Stimulated activated CD4-positive, alpha-beta T cell treated with anti-CD3 and anti-CD28 coated beads, Interleukin-2, amount 100 ng/mL, for 4 hours (primary cell): ENCODE measurements around the gene ARHGEF9.
"Not testable (repeated sequence)": the region's sequence is repeated elsewhere in the genome, so short reads cannot be mapped to it uniquely, and the experiment has no call there.

Source experiments
- DNase-seq: peaks from one replicate; pipeline ENCODE4 v3.0.0-alpha.2; 2020; ENCODE audit warnings: low read depth

ARHGEF9 gene

DNA sequence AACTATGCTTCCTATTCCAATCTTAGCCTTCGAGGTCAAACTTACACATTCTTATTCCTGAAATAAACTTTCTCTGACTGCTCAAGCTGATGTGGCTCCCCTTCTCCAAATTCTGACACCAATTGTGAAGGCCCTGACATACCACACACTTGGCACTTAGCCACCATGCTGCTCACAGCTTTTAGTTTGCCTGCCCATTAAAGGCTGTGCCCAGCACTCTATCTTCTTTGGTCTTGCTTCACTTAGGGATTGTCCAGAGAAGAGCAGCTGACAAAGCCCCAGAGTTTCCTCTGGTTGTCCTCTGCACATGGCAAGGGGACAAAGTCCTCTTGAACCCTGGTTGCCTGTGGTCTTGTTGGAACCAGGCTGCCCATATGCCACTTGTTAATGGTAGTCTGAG is 126.1 kb downstream of the ARHGEF9 start:
- DNase-seq, result no peak

DNA sequence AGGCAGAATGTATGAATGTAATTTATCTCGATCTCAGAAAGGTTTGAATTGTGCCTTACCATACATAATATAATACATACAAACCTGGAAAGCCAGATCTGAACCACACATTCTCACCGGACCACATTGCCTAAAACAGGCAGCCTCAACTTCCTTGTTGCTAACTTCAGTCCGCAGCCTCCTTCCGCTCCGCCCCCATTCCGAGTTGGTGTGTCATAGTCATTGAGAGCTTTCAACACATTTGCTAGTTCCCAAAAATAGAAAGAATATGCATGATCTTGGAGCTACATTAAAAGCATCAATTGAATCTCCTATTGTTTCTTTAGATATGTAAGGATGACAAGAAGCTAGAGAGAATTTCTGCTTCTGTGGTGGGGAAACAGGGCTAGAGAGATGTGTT is 127.2 kb downstream of the ARHGEF9 start:
- DNase-seq, result no peak

DNA sequence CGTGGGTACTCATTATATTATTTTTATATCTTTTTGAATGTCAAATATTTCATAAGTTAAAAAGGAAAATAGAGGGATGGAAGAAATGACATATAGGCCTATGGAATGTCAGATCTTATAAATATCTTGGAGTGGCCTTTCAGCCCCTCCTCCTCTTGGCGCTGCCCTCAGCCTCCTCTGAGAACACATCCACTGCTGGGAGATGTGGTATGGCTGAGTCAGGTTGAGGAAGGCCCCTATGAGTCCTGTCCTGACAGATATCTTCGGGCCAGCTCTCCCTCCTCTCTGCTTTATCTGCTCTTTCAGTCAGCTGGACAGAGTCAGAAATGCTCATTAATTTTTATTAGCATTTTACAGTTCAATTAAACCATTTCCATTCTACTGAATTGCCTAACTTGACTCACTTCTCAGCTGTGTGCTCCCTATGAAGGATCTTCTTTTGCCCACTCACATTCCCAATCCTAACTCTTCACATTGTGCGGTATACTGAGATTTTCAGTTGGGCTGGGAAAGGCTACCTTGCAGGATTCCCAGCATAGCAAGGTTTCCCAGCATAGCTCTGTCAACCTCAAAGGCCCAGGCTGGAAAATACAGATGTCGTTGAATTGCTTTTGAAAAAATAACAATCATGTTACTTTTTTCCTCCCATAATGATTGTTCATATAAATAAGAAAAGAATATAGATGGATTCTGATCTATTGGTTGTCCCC is 128.0 kb downstream of the ARHGEF9 start:
- no peak for DNase-seq

DNA sequence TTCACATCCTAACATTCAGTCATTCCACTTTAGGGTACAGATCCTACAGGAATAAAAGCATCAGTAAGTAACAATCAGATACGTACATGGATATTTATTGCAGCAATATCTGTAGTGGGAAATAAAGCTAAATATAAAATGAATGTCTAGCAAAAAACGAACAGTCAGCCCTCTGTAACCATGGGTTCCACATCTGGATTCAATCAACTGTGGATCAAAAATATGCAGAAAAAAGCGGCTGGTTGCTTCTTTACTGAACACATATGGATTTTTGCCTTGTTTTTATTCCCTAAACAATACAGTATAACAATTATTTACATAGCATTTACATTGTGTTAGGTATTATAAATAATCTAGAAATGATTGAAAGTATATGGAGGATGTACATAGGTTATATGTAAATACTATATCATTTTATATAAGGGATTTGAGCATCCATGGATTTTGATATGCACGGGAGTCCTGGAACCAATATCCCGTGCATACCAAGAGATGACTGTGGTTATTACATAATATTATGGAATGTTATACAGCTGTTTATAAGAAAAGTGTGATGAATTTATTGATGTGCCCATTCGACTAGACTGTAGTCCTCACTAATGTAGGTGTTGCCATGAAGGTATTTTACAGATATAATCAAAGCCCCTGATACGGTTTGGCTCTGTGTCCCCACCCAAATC is 132.8 kb downstream of the ARHGEF9 start:
- no peak for DNase-seq

DNA sequence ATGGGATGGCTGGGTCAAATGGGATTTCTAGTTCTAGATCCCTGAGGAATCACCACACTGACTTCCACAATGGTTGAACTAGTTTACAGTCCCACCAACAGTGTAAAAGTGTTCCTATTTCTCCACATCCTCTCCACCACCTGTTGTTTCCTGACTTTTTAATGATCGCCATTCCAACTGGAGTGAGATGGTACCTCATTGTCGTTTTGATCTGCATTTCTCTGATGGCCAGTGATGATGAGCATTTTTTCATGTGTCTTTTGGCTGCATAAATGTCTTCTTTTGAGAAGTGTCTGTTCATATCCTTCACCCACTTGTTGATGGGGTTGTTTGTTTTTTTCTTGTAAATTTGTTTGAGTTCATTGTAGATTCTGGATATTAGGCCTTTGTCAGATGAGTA is 139.3 kb downstream of the ARHGEF9 start:
- not testable (repeated sequence) for DNase-seq

DNA sequence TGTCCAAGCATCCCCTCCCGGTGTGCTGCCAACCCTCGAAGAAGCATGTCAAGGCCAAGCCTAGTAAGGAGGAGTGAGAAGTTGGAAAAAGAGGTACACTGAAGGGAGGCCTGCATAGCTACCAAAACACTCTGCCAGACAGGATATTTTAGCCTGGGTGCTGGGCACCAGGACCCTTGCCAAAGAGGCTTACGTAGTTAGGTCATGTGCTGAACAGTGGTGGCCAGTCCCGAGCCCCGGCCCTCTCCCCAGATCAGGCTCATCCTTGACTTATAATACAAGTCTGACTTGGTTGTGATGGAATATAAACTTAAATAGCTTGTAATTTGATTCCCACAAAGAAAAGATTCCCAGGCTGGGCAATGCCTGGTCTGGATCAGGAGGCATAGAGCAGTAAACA is 149.3 kb downstream of the ARHGEF9 start:
- no peak for DNase-seq

DNA sequence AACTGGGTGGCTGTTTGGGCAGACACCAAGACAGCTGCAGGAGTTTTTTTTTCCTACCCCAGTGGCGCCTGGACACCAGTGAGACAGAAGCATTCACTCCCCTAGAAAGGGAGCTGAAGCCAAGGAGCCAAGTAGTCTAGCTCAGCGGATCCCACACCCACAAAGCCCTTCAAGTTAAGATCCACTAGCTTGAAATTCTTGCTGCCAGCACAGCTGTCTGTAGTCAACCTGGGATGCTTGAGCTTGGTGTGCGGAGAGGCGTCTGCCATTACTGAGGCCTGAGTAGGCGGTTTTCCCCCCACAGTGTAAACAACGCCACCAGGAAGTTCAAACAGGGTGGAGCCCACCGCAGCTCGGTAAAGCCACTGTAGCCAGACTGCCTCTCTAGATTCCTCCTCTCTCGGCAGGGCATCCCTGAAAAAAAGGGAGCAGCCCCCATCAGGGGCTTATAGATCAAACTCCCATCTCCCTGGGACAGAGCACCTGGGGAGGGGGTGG is 171.4 kb downstream of the ARHGEF9 start:
- no peak for DNase-seq

DNA sequence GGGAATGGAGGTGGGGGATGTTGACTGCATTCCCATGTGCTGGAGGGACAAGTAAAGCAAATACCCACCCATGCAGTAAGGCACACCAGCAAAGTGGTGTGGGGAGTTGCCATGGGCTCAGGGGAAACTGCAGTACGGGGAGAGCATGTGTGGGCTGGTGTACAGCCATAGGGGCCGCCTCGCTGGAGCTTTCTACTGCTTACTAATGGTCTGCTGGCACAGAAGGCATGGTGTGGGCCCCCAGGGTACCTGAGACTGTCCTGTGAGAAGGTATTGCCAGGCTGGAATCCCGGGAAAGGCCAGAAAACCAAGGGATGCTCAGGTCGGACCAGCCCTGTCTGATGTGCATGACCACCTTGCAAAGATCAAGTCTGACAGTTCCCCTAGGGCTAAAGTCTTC is 199.1 kb downstream of the ARHGEF9 start:
- DNase-seq, result no peak
